ENCODE data around the gene SMIM43.

SMIM43 gene

DNA sequence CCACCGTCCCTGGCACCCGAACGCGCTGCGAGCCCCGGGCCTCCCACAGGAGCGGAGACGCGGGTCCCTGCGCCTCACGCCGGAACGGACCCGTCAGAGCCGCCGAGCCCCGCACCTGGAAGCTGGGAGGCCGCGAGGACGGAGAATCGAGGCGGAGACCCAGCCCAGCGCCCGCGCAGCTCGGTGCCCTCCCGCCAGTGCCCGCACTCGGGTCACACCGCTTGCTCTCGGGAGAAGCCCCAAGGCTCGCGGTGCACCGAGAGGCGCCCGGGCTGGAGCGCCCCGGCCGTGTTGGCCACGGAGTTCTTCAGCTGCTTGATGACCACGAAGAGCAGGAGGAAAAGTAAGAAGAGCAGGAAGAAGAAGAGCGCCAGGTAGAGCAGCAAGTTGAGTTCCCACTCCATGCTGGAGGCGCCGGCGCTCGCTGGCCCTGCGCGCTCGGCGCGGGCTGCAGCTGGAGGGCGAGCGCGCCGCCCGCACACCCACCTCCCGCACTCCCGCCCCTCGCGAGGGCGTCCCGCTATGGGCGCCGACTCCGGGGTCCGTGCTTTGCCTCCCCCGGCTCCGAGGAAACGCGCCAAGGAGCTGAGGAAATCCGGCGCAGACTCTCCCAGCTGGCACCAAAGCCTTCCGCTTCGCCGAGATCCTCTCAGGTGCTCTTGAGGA lies at the start of gene SMIM43:
TSS of gene SMIM43 (minus strand) at position 463 of the 666 bp plus-strand sequence. CDS start at position 404, 59 bp downstream.
- no peak for DNase-seq (ENCODE audit: low read depth)
- no peak within 1 kb of the TSS for H3K4me3 ChIP-seq (ENCODE audit: low read depth, low read length)
- TF ChIP-seq, protein P1, sequence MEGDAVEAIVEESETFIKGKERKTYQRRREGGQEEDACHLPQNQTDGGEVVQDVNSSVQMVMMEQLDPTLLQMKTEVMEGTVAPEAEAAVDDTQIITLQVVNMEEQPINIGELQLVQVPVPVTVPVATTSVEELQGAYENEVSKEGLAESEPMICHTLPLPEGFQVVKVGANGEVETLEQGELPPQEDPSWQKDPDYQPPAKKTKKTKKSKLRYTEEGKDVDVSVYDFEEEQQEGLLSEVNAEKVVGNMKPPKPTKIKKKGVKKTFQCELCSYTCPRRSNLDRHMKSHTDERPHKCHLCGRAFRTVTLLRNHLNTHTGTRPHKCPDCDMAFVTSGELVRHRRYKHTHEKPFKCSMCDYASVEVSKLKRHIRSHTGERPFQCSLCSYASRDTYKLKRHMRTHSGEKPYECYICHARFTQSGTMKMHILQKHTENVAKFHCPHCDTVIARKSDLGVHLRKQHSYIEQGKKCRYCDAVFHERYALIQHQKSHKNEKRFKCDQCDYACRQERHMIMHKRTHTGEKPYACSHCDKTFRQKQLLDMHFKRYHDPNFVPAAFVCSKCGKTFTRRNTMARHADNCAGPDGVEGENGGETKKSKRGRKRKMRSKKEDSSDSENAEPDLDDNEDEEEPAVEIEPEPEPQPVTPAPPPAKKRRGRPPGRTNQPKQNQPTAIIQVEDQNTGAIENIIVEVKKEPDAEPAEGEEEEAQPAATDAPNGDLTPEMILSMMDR (IDR thresholded peaks at IDR 0.05; ENCODE audit: low read depth, low read length, missing control alignments), result no peak

DNA sequence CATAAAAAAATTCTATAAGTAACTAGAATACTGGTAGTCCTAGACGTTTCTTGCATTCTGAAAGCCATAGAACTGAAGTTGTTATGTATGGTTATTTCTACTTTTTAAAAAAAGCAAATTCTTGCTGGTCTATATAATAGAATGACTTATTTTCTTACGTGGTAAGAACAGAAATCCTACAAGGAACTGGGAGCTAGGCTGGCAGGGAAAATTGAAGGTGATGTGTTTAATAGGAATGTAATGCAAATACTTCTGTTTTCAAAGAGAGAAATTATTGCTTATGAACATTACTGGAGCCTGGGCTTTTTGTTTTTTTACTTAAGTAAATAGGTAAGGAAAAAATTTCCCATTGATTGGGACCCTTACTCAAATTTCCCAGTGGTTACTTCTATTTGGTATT lies 49.8 kb upstream of the SMIM43 start:
- TF ChIP-seq, protein P1 (IDR thresholded peaks at IDR 0.05; ENCODE audit: low read depth, low read length, missing control alignments), result no peak
- no peak for DNase-seq (ENCODE audit: low read depth)
- no peak overlapping the region for H3K4me3 ChIP-seq (ENCODE audit: low read depth, low read length)

DNA sequence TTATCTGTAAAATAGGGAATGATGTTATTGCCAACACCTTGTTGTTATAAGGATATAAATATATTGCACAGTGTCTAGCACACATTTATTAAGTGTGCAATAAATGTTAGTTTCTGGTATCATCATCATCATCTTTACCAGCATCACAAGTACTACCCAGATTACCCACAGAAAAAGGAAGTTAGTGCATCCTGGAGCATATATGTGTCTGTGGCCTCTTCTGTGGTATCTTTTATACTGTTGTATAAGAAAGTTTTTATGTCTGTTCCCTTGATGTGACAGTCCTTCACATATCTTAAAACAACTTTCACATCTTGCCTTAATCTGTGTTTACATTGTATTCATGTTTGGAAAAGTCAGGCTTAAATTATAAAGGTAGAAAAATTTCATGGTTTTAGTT lies 46.2 kb upstream of the SMIM43 start:
- DNase-seq (ENCODE audit: low read depth), result no peak
- TF ChIP-seq, protein P1 (IDR thresholded peaks at IDR 0.05; ENCODE audit: low read depth, low read length, missing control alignments), result no peak
- no peak overlapping the region for H3K4me3 ChIP-seq (ENCODE audit: low read depth, low read length)

DNA sequence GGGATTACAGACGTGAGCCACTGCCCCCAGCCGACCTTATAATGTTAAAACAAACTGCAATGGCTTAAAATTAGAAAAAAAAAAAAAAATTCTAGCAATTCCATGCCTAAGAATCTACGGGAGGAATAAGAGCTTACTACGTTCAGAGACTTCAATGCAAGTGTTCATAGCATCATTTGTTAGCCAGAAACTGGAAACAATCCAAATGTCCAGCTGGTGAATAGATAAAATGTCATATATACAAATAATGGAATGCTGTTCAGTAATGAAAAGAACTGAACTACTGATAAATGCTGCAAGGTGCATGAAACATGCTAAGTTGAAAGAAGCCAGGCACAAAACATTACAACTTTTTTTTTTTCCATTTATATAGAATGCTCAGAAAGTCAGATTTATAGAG lies 41.4 kb upstream of the SMIM43 start:
- TF ChIP-seq, protein P1 (IDR thresholded peaks at IDR 0.05; ENCODE audit: low read depth, low read length, missing control alignments), result no peak
- DNase-seq (ENCODE audit: low read depth), result no peak
- H3K4me3 ChIP-seq (ENCODE audit: low read depth, low read length), result no peak overlapping the region

DNA sequence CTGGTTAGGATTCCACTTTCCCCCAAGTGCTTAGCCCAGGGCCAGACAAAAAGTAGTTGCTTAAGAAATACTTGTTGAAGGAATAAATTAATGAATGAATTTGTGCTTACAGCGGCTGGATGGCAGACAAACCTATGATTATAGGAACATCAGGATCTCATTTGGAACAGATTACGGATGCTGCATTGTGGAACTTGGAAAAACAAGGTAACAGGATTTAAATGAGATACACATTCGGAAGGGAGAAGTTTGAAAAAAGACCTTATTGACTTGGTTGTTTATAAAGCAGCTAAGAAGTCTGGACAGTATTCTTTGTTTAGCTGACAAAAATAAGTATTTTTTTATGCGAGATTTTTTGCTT lies 36.7 kb upstream of the SMIM43 start:
- TF ChIP-seq, protein P1 (IDR thresholded peaks at IDR 0.05; ENCODE audit: low read depth, low read length, missing control alignments), result no peak
- peak overlapping the region; percentile 77 for H3K4me3 ChIP-seq (ENCODE audit: low read depth, low read length)
- DNase-seq (ENCODE audit: low read depth), result no peak

DNA sequence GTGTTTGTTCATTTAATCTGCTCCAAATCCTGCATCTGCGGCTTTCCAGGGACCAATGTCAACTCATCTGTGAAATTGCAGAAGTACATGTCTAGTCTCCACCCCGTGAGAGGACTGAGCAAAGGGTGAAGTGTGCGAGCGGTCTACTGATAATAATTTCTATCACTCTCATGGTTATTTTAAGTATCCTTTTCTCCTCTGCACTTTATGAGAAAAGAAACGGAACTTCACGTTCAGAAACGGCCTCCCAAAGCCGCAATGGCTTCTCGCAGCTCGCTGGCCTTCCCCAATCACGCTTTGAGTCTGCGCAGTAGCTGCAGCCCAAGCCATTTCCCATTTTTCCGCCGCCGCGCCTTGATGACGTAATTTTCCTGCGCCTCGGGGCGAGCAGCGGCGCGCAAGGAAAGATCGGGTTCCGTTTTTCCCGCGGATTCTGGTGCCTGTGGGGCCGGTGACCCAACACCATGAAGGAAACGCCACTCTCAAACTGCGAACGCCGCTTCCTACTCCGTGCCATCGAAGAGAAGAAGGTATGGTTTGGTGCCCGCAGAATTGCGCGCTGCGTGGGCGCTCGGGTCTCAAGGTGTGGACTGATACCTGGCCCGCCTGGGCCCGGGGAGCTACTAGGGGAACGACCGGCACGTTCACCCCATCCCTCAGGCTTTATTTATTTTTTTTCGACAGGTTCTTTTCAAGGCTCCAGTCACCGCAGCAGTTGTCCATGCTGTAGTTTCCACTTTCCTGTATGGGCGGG lies 36.2 kb upstream of the SMIM43 start, which contains the start of gene EXOSC9:
TSS of gene EXOSC9 (plus strand) at position 363 of the 754 bp plus-strand sequence. CDS start at position 465, 102 bp downstream.
- H3K4me3 ChIP-seq (ENCODE audit: low read depth, low read length), result peak within 1 kb of the TSS; percentile 77
- TF ChIP-seq, protein P1 (IDR thresholded peaks at IDR 0.05; ENCODE audit: low read depth, low read length, missing control alignments), result no peak
- peak; percentile 87 for DNase-seq (ENCODE audit: low read depth)

Data from GM12864 (cell line).